Measurements from ENCODE around the gene GCDH.
"Not testable (repeated sequence)": the region's sequence is repeated elsewhere in the genome, so short reads cannot be mapped to it uniquely, and the experiment has no call there.

DNA sequence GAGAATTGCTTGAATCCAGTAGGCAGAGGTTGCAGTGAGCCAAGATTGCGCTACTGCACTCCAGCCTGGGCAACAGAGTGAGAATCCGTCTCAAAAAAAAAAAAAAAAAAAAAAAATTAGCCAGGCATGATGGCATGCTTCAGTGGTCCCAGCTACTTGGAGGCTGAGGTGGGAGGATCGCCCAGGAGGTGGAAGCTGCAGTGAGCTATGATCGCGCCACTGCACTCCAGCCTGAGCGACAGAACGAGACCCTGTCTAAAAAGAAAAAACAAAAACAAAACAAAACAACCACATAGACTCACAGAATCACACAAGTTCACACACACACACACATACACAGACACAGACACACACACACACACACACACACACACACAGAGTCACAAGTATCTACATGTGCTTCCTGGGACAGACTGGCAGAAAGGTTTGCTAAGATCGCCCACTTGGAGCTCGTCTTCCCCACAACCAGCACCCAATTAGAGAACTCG lies 617 bp upstream of the GCDH start:
- TF ChIP-seq, protein P1, sequence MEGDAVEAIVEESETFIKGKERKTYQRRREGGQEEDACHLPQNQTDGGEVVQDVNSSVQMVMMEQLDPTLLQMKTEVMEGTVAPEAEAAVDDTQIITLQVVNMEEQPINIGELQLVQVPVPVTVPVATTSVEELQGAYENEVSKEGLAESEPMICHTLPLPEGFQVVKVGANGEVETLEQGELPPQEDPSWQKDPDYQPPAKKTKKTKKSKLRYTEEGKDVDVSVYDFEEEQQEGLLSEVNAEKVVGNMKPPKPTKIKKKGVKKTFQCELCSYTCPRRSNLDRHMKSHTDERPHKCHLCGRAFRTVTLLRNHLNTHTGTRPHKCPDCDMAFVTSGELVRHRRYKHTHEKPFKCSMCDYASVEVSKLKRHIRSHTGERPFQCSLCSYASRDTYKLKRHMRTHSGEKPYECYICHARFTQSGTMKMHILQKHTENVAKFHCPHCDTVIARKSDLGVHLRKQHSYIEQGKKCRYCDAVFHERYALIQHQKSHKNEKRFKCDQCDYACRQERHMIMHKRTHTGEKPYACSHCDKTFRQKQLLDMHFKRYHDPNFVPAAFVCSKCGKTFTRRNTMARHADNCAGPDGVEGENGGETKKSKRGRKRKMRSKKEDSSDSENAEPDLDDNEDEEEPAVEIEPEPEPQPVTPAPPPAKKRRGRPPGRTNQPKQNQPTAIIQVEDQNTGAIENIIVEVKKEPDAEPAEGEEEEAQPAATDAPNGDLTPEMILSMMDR (optimal IDR thresholded peaks at IDR 0.05 in 1 of 3, IDR thresholded peaks at IDR 0.05 in 1 of 3, conservative IDR thresholded peaks at IDR 0.05 in 1 of 3; ENCODE audit: extremely low read depth in 1 of 3, insufficient read depth in 2 of 3, low read length in 3 of 3) = not testable (repeated sequence)
- not testable (repeated sequence) for TF ChIP-seq EZH2 (IDR thresholded peaks at IDR 0.05; ENCODE audit: low read length)
